Chondrocyte (in vitro differentiated cells): ENCODE results near the gene STRN. TPM values are rescaled to one million over a fixed set of nuclear protein-coding genes. Genes with fewer than 3 reads are reported as not detected.
A peak's percentile ranks its signal among the peaks of the same experiment; 100 is the strongest.

ENCODE experiments used
- DNase-seq: peaks from one replicate; pipeline ENCODE4 v3.0.0; 2021; ENCODE audit warnings: mixed read lengths, low spot score
- H3K27ac Mint-ChIP-seq: one replicate; pipeline ENCODE4 v1.8.0; 2021; ENCODE audit warnings: mild to moderate bottlenecking, moderate library complexity, mixed read lengths; ENCODE audit not compliant: unreplicated experiment
- H3K27me3 Mint-ChIP-seq: 2 replicates; pipeline ENCODE4 v1.8.0; 2021; ENCODE audit warnings: low read depth, mixed read lengths
- H3K36me3 Mint-ChIP-seq: 2 replicates; pipeline ENCODE4 v1.8.0; 2021; ENCODE audit warnings: low read depth, mixed read lengths
- H3K4me1 Mint-ChIP-seq: 2 replicates; pipeline ENCODE4 v1.8.0; 2021; ENCODE audit warnings: low read depth, mild to moderate bottlenecking, mixed read lengths
- H3K4me3 Mint-ChIP-seq: one replicate; pipeline ENCODE4 v1.8.0; 2021; ENCODE audit warnings: mild to moderate bottlenecking, moderate library complexity, mixed read lengths; ENCODE audit not compliant: unreplicated experiment
- H3K9me3 Mint-ChIP-seq: 2 replicates; pipeline ENCODE4 v1.8.0; 2021; ENCODE audit warnings: low read depth, mixed read lengths
- total RNA-seq: library from RNA; stranded (reverse); gene quantifications from 3 replicates; pipeline ENCODE4 v1.2.1, GENCODE V29; 2021
- TF ChIP-seq, protein P1 (sequence below): fragments of 200-600 bp; sonication (generic); IDR thresholded peaks from 2 replicates; pipeline ENCODE4 v1.5.0; 2021; ENCODE audit warnings: antibody characterized with exemption, mild to moderate bottlenecking, moderate library complexity

STRN gene
- total RNA-seq, 1 donor from 2014 or later = 27.5 TPM

DNA sequence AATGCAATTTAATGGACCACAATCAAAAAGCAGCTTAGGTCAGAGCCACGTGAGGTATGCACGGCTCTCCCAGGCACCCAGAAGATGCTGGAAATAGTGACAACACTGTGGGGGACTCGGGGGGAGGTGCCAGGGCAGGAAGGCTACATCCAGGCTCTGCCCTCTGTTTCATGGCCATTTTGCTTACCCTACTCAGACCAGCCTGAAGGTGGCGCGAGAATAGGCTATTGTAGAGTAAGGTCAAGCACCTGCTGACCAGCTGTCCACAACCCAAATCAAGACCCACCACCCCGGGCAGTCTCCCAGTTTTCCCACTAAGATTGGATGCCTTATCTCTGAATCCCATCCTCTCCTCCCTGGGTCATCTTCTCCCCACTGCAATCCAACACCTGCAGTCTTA is 154.1 kb downstream of the STRN start:
- DNase-seq = no peak
- Mint-ChIP-seq H3K9me3 (no peaks in the 10 kb centered on the region), H3K27me3 (peaks cover 2% of the 10 kb centered on the region), H3K4me1 (no peaks in the 10 kb centered on the region), H3K36me3 (no peaks in the 10 kb centered on the region), H3K27ac (no peak overlapping the region), H3K4me3 (no peak overlapping the region)
- TF ChIP-seq, protein P1, sequence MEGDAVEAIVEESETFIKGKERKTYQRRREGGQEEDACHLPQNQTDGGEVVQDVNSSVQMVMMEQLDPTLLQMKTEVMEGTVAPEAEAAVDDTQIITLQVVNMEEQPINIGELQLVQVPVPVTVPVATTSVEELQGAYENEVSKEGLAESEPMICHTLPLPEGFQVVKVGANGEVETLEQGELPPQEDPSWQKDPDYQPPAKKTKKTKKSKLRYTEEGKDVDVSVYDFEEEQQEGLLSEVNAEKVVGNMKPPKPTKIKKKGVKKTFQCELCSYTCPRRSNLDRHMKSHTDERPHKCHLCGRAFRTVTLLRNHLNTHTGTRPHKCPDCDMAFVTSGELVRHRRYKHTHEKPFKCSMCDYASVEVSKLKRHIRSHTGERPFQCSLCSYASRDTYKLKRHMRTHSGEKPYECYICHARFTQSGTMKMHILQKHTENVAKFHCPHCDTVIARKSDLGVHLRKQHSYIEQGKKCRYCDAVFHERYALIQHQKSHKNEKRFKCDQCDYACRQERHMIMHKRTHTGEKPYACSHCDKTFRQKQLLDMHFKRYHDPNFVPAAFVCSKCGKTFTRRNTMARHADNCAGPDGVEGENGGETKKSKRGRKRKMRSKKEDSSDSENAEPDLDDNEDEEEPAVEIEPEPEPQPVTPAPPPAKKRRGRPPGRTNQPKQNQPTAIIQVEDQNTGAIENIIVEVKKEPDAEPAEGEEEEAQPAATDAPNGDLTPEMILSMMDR = peak; percentile 39

DNA sequence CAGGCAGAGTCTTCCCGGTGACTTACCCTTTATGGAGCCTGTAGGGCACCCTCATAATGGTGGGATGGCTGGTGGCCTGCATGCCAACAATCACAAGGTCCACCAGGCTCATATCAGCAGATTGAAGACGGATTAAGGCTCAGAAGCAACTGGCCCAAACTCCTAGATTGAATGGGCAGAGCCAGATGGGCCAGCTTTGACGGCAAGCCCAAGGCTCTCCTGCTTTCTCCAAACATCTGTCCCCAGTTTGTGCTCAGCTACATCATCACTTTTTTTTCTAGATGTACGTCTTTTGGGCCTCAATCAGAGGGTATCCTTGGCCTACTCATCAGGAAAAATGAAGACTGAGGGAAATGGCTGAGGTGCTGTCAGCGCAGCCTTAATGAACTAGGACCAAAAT is 155.3 kb downstream of the STRN start:
- peaks cover 2% of the 10 kb centered on the region for H3K27me3 Mint-ChIP-seq
- H3K4me3 Mint-ChIP-seq = no peak overlapping the region
- H3K4me1 Mint-ChIP-seq = no peaks in the 10 kb centered on the region
- H3K9me3 Mint-ChIP-seq = peaks cover 3% of the 10 kb centered on the region
- H3K36me3 Mint-ChIP-seq = no peaks in the 10 kb centered on the region
- no peak for DNase-seq
- no peak overlapping the region for H3K27ac Mint-ChIP-seq
- TF ChIP-seq, protein P1 = no peak

DNA sequence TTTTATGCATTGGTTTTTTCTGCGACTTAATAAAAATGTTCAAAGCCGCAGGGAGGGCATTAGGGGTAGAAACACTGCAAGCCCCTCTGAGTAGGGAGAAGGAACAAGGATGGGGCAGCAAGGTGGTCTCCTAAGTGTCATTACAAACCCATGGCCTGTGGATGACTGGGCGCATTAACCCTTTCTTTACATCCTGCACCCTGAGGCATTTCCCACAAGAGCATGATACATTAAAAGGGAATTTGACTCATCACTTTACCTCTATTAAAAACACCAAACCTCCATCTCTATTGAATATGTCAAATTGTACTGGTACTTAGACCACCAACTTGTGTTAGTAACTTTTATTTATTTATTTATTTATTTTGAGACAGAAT is 157.3 kb downstream of the STRN start:
- peaks cover 3% of the 10 kb centered on the region for H3K9me3 Mint-ChIP-seq
- H3K4me3 Mint-ChIP-seq = no peak overlapping the region
- no peaks in the 10 kb centered on the region for H3K36me3 Mint-ChIP-seq
- TF ChIP-seq, protein P1 = no peak
- DNase-seq = no peak
- H3K27ac Mint-ChIP-seq = no peak overlapping the region
- H3K4me1 Mint-ChIP-seq = no peaks in the 10 kb centered on the region
- peaks cover 2% of the 10 kb centered on the region for H3K27me3 Mint-ChIP-seq

DNA sequence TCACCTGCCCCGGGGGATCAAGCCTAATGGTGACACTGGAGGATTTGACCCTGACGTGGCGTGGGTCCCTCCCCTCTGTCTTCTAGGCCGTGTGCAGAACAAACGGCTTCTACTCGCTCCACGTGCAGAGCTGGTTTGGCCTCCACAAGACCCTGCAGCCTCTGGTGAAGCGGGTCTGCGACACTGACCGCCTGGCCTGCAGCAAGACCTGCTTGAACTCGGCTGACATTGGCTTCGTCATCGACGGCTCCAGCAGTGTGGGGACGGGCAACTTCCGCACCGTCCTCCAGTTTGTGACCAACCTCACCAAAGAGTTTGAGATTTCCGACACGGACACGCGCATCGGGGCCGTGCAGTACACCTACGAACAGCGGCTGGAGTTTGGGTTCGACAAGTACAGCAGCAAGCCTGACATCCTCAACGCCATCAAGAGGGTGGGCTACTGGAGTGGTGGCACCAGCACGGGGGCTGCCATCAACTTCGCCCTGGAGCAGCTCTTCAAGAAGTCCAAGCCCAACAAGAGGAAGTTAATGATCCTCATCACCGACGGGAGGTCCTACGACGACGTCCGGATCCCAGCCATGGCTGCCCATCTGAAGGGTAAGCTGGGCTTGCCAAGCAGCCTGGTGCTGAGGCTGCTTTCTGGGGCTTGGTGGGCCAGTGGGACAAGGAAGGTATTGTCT is 157.8 kb downstream of the STRN start:
- H3K9me3 Mint-ChIP-seq = peaks cover 3% of the 10 kb centered on the region
- no peak overlapping the region for H3K27ac Mint-ChIP-seq
- H3K4me1 Mint-ChIP-seq = no peaks in the 10 kb centered on the region
- no peak for DNase-seq
- TF ChIP-seq, protein P1 = no peak
- H3K27me3 Mint-ChIP-seq = peaks cover 2% of the 10 kb centered on the region
- H3K4me3 Mint-ChIP-seq = no peak overlapping the region
- H3K36me3 Mint-ChIP-seq = no peaks in the 10 kb centered on the region

DNA sequence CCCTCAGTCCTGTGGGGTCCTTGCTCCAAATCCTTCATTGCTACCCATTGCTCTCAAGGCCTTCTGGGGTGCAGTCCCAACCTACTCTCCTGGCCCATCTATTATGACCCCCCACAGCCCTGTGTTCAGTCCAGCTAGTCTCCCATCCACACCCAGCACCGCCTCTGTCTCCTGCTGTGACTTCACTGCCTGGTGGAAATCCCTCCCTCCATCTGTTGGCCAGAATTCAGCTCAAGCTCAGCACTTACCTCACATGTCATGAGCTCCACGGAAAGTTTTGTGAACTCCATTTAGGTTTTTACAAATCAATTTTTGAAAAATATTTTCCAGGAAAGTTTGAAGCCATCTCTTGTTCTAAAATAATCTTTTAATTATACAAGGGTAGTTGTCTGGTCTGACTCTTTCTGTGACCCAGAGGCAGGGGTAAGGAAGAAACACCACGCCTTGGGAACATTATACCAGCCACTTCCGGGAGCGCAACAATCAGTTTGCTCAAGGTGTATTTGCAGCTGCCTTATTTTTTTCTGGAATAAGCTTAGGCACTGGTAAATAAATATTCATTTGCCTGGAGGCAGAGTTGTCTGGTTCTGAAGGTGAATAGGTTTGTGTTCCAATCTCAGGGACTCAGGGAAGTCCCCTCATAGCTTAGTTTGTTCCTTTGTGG is 159.0 kb downstream of the STRN start:
- no peak for DNase-seq
- H3K36me3 Mint-ChIP-seq = no peaks in the 10 kb centered on the region
- peaks cover under 1% of the 10 kb centered on the region for H3K27me3 Mint-ChIP-seq
- peaks cover 3% of the 10 kb centered on the region for H3K9me3 Mint-ChIP-seq
- H3K4me1 Mint-ChIP-seq = no peaks in the 10 kb centered on the region
- no peak overlapping the region for H3K27ac Mint-ChIP-seq
- TF ChIP-seq, protein P1 = no peak
- H3K4me3 Mint-ChIP-seq = no peak overlapping the region
